Midbrain (tissue), 1 donor: ENCODE measurements around the gene SLC41A3.

Source experiments
- DNase-seq: peaks from one replicate; lab custom pipeline; 2025; lab: John Stamatoyannopoulos, UW

SLC41A3 gene

DNA sequence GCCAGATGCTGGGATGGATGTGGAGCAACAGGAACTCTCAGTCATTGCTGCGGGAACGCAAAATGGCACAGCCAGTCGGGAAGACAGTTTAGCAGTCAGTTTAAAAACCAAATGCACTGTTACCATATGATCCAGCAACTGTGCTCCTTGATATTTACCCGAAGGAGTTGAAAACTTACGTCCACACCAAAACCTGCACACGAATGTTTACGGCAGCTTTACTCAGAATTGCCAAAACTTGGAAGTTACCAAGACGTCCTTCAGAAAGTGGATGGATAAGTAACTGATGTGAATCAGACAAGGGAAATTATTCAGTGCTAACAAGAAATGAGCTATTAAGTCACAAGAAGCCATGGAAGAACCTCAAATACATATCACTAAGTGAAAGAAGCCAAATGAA is 36.1 kb upstream of the SLC41A3 start:
- DNase-seq: no peak

DNA sequence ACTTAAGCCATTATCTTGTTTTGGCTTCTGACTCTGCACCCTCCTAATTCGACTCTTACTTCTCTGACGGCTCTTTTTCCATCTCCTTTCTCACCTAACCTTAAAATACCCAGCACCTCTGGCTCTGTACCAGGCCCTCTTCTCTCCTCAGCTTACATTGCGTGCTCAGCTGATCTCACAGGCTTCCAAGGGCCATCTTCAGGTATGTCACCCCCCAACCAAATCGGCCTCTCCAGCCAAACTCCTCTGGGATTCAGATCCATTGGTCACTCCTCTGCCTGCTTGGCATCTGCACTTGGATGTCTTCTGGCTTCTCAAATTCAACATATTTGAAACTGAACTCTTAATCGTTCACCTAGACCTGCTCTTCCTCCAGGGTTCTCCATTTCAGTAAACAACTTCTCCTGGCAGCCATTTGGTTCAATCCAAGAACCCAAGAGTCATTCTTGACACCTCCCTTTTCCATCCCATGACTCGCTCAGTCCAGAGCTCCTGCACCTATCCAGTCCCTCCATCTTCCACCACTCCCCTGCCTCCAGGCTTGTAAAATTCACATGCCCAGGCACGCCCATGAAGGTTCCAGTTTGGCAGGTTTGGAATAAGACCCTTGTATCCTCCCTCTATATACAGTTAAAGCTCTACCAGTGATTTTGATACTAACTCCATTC is 35.2 kb upstream of the SLC41A3 start:
- no peak for DNase-seq

GRCh38 chr3:126118591-126118990 is 34.7 kb upstream of the SLC41A3 start:
- no peak for DNase-seq

- no peak for DNase-seq
These were observed 33.9 kb upstream of the SLC41A3 start for GRCh38 chr3:126117786-126118185.

DNA sequence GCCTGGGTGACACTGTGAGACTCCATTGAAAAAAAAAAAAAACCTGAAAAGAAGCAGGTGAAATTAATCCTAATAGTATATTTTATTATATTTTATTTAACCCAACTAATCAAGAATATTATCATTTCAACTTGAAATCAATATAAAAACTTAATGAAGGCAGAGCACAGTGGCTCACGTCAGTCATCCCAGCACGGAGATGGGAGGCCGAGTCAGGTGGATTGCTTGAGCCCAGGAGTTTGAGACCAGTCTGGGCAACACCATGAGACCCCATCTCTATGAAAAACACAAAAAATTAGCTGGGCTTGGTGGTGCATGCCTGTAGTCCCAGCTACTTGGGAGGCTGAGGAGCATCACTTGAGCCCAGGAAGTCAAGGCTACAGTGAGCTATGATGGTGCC is 33.3 kb upstream of the SLC41A3 start:
- no peak for DNase-seq

DNA sequence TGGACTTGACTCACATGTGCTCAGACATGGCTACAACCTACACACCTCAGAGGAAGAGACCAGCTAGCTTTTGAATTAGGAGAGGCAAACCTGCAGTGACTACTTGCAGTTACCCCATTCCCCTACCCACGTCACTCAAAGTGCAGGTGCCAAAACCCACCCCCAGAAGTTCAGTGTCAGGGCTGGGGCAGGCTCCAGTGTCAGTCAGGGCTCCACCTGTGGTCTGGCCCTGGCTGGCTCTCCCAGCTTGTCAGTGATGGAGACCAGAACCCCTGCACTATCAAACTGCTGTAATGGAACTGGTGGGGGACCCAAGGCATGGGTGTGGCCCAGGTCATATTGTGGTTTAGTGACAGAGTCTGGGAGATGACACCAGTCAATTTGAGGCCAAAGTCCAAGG is 32.6 kb upstream of the SLC41A3 start:
- DNase-seq: no peak

- no peak for DNase-seq
These were observed 30.8 kb upstream of the SLC41A3 start for GRCh38 chr3:126114443-126115386.

- no peak for DNase-seq
These were observed 30.0 kb upstream of the SLC41A3 start for GRCh38 chr3:126113733-126114442.

DNA sequence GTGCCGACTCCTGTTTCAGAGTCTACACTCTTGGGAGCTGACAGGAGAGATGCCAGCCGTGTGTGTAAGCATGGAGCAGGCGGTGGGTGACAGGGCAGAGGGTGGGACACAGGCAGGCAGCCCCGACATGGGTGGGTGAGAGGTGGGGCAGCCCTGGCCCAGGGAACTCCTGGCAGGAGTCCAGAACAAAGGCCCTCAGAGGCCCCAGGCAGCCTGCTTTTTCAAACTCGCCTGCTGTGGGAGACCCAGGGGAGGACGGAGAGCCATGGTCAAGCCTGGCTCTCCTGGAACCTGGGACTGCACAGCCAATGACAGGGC is 29.3 kb upstream of the SLC41A3 start:
- DNase-seq: no peak

DNA sequence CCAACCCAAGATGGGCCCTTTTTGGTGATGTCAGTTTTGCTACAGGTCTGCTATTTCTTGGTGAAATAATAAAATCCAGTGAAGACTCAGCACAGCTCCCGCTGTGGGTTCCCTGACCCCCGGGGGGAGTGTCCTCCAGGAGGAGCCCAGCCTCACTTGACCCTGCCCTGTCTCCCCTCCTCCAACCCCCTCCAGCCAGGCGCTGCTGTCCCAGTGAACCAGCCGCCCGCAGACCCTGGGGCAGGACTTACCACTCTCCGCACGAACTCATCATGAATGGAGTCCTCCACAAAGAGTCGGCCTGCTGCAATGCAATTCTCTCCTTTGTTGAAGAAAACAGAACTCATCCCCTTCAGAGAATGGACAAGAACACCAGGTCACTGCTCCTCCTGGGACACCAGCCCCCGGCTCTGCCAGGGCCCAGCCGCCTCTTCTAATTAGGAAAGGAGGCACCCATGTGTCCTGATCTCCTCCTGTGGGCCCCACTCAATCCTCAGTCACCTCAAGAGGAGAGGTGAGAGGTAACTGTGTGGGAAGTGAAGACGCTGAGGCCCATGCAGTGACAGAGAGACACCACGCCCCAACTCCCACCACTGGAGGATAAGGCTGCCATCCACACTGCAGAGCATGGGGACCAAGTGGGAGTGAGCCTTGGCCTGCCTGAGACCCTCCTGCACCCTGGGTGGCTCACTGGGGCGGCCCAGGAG is 28.8 kb upstream of the SLC41A3 start:
- no peak for DNase-seq

GRCh38 chr3:126111566-126112475 is 27.9 kb upstream of the SLC41A3 start:
- no peak for DNase-seq

GRCh38 chr3:126111126-126111551 is 27.2 kb upstream of the SLC41A3 start:
- DNase-seq: no peak

DNA sequence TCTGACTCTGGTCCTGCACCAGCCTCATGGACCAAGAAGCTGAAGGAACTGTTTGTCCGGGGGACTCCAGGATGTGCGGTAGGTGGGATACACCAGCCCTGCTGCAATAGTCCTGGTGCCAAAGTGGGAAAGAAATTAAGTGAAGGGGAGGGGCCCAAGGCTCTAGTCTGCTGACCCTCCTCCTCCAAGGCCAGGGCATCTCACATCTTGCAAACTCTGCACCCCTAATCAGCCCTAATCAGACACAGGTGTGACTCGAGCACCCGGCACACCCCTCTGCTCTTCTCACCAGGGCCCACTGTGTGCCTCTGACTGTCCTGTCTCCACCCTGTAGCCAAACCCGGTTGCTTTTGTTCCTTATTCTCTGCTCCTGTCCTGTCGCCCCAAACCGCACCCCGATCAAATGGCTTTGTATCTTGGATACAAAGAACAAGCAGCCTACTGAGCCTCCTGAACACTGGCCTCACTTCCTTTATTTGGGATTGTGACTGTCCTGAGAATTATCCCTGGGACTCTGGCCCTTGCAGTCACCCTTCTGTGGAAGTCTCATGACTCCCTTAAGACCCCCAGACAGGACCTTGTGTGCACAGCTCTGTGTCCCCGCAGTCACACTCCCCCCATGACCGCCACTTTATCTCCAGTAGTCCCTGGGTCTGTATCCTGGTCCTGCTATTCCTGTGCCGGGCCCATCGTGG is 26.7 kb upstream of the SLC41A3 start:
- DNase-seq: no peak

DNA sequence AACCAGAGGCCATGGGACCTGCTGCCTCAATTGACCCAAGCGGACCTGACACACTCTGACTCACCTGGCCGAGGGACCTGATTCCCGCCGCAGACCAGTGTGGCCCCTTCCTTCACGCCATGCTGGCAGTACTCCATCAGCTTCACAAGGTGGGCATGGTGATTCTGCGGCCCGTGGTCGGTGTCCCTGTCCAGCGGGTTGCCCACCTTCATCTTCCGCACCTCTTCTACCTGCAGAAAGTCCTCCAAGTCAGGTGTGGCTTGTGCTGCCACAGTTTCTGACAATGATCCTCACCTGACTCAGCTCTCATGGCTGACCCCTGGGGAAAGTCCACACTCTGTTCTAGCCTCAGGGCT is 25.9 kb upstream of the SLC41A3 start:
- no peak for DNase-seq

- no peak for DNase-seq
These were observed 25.4 kb upstream of the SLC41A3 start for GRCh38 chr3:126109146-126109879.

DNA sequence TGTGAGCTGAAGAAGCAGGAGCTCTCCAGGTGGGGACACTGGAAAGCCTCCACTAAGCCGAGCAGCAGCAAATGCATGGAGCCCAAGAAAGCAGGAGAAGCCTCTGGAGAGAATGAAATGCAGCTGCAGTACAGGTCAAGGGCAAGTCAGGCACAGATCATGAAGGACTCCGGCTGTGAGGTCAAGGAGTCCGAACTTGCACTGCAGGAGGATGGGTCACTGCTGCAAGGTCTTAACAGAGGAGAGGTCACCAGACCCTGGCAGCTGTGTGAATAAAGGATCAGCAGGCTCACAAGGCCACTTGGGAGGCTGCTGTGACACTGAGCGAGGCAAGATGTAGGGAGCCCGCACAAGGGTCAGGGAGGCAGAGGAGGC is 24.7 kb upstream of the SLC41A3 start:
- DNase-seq: no peak

- no peak for DNase-seq
These were observed 24.2 kb upstream of the SLC41A3 start for GRCh38 chr3:126107957-126108675.

GRCh38 chr3:126107203-126107939 is 23.4 kb upstream of the SLC41A3 start:
- no peak for DNase-seq
